ENCODE results near the gene ATG101. TPM values are rescaled to one million over a fixed set of nuclear protein-coding genes. Genes with fewer than 3 reads are reported as not detected.

Gene ATG101
- total RNA-seq, 2 experiments from 2014 or later: 38.0 to 53.9 TPM

DNA sequence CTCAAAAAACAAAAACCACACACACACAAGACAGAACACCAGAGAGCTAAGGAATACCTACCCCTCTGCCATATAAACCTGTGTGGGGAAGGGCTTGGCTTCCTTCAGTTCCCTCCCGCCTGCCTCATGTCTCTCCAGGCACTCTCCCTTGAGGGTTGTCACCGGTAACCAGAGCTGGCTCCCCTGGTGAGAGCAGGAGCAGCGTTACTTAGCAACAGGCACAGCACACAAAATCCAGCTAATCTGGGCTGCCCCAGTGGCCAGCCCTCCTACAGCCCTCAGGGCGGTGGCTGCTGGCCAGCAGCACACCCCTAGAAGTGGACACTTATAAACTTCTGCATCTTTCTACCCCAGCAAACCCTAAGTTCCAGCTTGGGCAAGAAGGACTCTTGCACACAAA is 40.1 kb upstream of the ATG101 start:
- H3K36me3 ChIP-seq (ENCODE audit: insufficient read depth, low read length): no peaks in the 10 kb centered on the region
- ChIA-PET POLR2A (interaction anchor here (0.5 to 1.3 kb wide), 3 partner anchors 54 to 976 kb away, joined by 3 to 4 read pairs (median 3); partner anchors contain the start of gene EIF4B), CTCF (ENCODE audit: unreplicated experiment) (interaction anchor here (1.1 kb wide), 1 partner anchor 95 kb away, joined by 4 read pairs; no protein-coding TSS in a partner anchor)
- no peaks in the 10 kb centered on the region for H3K9me3 ChIP-seq (ENCODE audit: low read length)
- intact Hi-C loops (cut with micrococcal nuclease; ENCODE audit: unreplicated experiment): no loop called here
- TF ChIP-seq, protein P1, sequence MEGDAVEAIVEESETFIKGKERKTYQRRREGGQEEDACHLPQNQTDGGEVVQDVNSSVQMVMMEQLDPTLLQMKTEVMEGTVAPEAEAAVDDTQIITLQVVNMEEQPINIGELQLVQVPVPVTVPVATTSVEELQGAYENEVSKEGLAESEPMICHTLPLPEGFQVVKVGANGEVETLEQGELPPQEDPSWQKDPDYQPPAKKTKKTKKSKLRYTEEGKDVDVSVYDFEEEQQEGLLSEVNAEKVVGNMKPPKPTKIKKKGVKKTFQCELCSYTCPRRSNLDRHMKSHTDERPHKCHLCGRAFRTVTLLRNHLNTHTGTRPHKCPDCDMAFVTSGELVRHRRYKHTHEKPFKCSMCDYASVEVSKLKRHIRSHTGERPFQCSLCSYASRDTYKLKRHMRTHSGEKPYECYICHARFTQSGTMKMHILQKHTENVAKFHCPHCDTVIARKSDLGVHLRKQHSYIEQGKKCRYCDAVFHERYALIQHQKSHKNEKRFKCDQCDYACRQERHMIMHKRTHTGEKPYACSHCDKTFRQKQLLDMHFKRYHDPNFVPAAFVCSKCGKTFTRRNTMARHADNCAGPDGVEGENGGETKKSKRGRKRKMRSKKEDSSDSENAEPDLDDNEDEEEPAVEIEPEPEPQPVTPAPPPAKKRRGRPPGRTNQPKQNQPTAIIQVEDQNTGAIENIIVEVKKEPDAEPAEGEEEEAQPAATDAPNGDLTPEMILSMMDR (conservative IDR thresholded peaks at IDR 0.05; ENCODE audit: low read length): no peak
- TF ChIP-seq EZH2phosphoT487 (IDR thresholded peaks at IDR 0.05; ENCODE audit: borderline replicate concordance, low read depth, low read length): no peak
- BruUV-seq (replicated peaks): no TSS peak
- H3K4me3 ChIP-seq (ENCODE audit: low read depth, low read length, poor library complexity, severe bottlenecking): no peak overlapping the region
- peaks cover 60% of the 10 kb centered on the region for H3K4me1 ChIP-seq (ENCODE audit: insufficient read depth, low read length, poor library complexity, severe bottlenecking)
- H3K9me2 ChIP-seq (ENCODE audit: insufficient read depth, low read length): no peaks in the 10 kb centered on the region
- no peak for DNase-seq (ENCODE audit: low spot score)
- H2AFZ ChIP-seq (ENCODE audit: low read length): no peak overlapping the region
- H4K20me1 ChIP-seq (ENCODE audit: insufficient read depth, low read length): no peaks in the 10 kb centered on the region
- no peak overlapping the region for H3K4me2 ChIP-seq (ENCODE audit: low read length)
- H3K27ac ChIP-seq (ENCODE audit: low read depth, low read length, poor library complexity, severe bottlenecking): no peak overlapping the region
- no peaks in the 10 kb centered on the region for H3K79me2 ChIP-seq (ENCODE audit: insufficient read depth, low read depth, low read length)

DNA sequence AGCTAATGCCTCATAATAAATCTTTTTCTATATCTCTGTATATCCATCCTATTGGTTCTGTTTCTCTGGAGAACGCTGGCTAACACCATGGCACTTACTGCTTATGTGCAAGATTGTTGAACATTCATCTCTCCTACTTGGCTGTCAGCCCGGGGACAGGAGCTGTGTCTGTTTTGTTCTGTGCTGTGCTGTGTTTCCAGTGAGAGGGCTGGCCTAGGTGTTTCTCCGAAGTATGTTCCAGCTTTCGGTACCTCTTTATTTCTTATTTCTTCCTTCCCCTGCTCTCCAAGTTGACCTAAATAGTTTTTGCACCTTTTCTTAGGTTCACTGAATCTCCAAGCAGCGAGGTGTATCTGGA is 37.4 kb upstream of the ATG101 start:
- intact Hi-C loops (cut with micrococcal nuclease; ENCODE audit: unreplicated experiment): loop anchor here (2.0 kb wide), 1 partner anchor 36 kb away; the partner anchor contains the start of gene ATG101
- H3K4me1 ChIP-seq (ENCODE audit: insufficient read depth, low read length, poor library complexity, severe bottlenecking): peaks cover 48% of the 10 kb centered on the region
- no peaks in the 10 kb centered on the region for H3K9me3 ChIP-seq (ENCODE audit: low read length)
- H2AFZ ChIP-seq (ENCODE audit: low read length): peak overlapping the region; percentile 61; the same call in 1 of the 2 replicates
- H3K36me3 ChIP-seq (ENCODE audit: insufficient read depth, low read length): no peaks in the 10 kb centered on the region
- H3K4me2 ChIP-seq (ENCODE audit: low read length): peak overlapping the region; percentile 87
- TSS peak; percentile 84 for BruUV-seq (replicated peaks)
- DNase-seq (ENCODE audit: low spot score): no peak
- peaks cover 1% of the 10 kb centered on the region; the same call in 1 of the 2 replicates for H3K79me2 ChIP-seq (ENCODE audit: insufficient read depth, low read depth, low read length)
- no peaks in the 10 kb centered on the region for H3K9me2 ChIP-seq (ENCODE audit: insufficient read depth, low read length)
- no peaks in the 10 kb centered on the region for H4K20me1 ChIP-seq (ENCODE audit: insufficient read depth, low read length)
- H3K4me3 ChIP-seq (ENCODE audit: low read depth, low read length, poor library complexity, severe bottlenecking): peak overlapping the region; percentile 62
- POLR2A ChIA-PET: interaction anchor here (0.6 to 3.9 kb wide), 16 partner anchors 8 to 1355 kb away, joined by 3 to 22 read pairs (median 4); partner anchors contain the start of genes ATG101 and NR4A1
- TF ChIP-seq, protein P1 (conservative IDR thresholded peaks at IDR 0.05; ENCODE audit: low read length): no peak
- no peak for TF ChIP-seq EZH2phosphoT487 (IDR thresholded peaks at IDR 0.05; ENCODE audit: borderline replicate concordance, low read depth, low read length)
- CTCF ChIA-PET (ENCODE audit: unreplicated experiment): interaction anchor here (0.9 to 2.9 kb wide), 7 partner anchors 9 to 91 kb away, joined by 3 to 19 read pairs (median 4); no protein-coding TSS in a partner anchor
- H3K27ac ChIP-seq (ENCODE audit: low read depth, low read length, poor library complexity, severe bottlenecking): peak overlapping the region; percentile 36

Measured in OCI-LY7 (cell line).